NCI-H748 (cell line): Measurements from ENCODE around the gene PCNT.

Experiments used
- DNase-seq: peaks from one replicate; lab custom pipeline; 2025; ENCODE audit not compliant: unreplicated experiment; lab: John Stamatoyannopoulos, UW

The PCNT gene

DNA sequence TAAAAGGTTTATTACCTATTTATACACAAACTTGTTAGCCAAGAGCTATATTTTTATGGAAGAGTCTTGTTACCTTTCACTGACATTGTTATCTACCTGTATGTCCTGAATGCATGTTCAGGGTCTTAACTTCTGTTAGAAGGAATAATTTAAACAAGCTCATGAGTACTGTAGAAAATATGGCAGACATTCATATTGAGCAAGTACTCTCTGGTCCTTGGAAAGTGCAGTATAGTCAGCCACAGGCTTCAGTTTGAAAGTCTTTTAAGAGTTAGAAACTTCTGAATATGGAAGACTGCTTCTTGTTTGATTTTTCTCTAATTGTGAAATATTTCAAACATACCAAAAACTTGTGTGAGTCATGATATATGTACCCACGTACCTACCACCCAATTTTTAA lies 151.3 kb downstream of the PCNT start:
- DNase-seq = no peak

DNA sequence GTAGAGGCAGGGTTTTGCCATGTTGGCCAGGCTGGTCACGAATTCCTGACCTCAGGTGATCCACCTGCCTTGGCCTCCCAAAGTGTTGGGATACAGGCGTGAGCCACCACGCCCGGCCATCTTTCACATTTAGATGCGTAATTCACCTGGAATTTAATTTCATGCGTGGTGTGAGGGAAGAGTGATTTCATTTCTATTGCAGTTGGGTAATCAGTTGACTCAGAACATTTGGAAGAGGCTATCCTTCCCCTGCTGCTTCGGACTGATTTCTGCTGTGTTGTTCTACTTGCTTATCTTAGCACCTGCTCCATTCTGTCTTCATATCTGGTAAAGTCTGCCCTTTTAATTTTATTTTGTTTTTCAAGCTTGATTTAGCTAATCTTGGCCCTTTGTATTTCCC lies 153.8 kb downstream of the PCNT start:
- DNase-seq = no peak

DNA sequence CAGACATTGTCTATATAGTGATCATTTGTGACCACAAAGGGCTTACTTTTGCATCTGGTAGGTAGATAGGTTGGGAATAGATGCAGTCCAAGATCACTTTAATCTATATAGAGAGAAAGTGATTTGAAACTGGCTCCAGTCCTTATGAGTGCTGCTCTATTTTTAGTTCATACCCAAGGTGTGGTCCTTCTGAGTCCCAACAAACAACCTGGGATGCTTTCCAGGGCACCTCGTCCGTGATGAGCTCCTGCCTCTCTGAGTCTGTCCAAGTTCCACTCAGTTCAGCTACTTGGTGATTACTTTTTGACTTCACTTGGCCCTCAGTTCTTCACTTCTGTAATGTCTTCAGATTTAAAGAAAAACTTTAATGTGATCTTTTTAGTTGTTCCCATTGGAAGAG lies 155.0 kb downstream of the PCNT start:
- no peak for DNase-seq

DNA sequence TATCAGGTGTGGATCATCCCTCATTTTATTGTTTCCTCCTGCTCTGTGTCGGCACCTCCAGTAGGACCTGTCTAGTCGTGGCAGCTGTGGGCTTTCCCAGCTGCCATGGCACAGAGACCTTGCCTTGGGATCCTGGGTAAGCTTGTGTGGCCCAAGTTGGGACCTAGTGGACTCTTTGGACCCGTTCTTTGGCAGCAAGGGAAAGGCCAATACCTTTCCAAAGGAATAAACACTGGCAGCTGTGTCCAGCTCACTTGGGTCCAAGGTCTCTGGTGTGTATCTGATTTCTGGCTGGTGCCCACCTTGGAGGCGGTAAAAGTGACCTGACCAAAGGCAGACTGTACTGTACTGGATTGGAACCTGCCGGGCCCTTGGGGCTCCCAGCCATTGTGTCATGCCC lies 156.5 kb downstream of the PCNT start:
- no peak for DNase-seq

DNA sequence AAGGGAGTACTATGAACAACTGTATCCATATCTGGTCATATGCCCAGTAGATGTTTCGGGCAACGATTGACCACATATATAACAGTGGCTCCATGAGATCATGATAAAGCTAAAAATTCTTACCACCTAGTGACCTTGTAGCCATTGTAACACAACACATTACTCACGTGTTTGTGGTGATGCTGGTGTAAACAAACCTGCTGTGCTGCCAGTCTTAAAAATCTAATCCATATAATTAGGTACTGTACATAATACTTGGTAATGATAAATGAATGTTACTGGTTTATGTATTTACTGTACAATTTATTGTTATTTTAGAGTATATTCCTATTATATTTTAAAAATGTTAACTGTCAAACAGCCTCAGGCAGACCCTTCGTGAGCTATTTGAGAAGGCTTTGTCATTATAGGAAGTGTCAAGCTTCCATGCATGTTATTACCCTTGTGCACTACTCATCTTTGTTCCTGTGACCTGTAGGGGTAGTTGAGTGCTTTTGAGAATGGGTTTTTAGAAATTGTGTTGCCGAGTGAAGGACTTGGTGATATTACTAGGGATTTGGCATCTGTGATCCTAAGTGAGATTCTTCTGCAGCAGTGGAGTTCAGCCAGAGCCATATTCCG lies 158.4 kb downstream of the PCNT start:
- DNase-seq = no peak

DNA sequence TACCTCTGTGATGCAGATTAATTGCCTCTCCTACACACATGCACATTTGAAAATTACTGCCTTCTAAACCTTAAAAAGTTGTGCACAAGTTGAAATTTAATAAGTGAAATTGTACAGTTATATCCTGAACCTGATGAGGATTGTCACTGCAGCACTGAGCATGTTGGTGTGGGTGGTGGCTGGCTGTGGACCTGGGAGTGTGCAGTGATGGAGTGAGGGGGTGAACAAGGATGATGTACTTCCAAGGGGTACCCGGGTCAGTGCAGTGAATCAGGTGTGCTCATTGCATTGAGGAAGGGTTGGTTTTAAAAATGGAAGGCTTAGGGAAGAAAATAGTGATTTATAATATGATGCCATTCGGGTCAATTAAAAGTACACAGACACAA lies 158.9 kb downstream of the PCNT start:
- DNase-seq = no peak

DNA sequence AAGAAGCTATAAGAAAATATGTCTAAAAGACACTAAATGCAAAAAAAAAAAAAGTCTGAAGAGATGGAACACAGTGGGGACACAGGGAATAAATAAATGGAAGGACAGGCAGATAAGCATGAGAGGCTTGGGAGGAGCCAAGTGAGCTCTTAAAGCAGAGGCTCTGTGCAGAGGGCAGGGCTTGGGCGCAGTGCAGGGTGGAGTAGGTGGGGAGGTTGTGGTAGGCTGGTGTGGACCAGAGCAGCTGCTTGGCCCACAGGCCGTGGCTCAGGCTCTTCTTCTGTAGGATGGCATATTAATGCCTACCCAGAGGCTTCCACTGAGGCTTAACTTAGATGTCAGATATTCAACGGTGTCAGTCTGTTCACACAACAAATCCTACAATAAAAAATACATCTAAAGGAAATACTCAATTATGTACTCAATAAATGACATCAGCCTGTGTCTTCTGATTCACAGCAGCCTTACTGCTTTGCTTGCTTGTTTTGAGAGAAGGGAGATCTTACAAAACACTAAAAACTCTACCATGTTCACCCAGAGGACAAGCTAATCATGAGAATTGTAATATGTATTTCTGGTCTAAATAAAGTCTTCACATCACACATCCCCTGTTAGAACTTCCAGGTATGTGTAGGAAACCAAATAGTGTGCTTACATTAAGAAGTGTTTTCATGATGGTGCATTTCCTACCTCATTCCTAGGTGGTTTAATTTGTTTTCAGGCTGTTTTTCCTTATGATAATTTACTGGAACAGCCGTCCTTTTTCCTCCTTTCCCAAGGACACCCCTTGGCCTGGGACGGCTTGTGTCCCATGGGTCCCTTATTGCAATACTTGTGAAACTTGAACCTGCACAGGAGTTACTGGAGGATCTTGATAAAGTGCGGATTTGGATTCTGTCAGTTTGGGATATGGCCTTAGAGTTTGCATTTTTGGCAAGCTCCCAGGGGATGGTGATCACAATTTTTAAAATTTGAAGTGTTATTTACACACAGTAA lies 159.6 kb downstream of the PCNT start:
- no peak for DNase-seq

DNA sequence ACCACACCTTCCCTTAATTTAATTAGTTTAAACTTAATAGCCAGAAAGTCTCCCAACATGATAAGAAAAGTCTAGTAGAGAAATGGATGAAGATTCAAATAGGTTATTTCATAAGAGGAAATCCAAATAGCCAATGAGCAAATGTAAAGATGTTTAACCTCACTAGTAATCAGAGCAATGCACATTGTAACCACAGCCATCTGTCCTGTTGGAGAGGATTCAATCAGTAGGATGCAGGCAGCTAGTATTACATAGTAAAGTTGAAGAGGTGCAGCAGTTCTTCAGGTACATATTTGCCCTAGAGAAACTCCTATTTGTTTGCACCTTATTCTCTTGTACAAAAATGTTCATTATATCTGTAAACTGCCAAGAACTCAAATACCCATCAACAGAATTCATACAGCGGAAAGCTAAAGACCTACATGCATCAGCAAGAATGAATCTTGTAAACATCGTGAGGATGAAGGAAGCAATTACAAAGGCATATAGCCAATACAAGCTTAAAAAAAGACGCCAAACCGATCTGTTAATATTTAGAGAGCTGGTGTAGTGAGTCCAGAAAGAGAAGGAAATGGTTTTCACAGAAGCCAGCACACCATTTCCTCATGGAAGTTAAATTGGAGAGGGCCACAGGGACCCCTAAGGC lies 162.6 kb downstream of the PCNT start:
- no peak for DNase-seq

DNA sequence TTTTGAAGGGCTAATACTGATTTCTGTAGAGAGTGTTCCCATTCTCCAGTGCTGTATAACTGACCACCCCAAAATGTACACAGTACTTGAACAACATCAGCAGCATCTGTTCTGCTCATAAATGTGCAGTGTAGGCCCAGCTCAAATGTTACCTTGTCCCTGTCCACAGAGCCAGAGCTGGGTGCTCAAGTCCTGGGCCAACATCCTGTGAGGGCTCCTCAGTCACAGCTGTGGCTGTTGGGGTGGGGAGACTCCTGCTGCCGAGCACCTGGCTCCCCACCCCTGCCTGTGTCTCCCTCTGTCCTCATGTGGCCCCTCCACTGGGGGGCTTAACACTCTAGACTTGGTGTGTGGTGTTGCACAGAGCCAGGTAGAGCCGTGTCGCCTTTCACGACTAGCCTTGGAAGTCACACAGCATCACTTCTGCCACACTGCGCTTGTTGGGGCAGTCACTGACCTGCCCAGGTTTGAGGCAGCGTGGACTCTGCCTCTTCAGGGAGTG lies 165.3 kb downstream of the PCNT start:
- no peak for DNase-seq

DNA sequence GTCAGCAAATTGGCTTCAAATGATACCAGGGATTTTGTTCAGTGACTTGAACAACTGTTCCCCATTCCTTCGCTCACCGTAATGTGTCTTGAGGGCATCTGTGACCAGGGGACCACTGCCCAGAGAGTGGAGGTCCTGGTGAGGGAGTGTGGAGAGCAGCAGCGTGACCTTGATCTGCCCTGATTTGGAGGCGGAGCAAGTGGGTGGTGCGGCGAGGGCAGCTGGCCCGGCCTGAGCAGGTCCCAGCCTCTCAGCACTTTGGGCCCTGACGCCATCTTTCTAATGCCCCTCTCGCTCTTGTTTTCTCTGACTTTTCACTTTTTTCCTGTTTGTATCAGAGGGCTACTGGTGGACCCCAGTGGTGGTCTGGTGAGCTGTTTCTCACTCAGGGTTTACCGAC lies 165.8 kb downstream of the PCNT start:
- no peak for DNase-seq

DNA sequence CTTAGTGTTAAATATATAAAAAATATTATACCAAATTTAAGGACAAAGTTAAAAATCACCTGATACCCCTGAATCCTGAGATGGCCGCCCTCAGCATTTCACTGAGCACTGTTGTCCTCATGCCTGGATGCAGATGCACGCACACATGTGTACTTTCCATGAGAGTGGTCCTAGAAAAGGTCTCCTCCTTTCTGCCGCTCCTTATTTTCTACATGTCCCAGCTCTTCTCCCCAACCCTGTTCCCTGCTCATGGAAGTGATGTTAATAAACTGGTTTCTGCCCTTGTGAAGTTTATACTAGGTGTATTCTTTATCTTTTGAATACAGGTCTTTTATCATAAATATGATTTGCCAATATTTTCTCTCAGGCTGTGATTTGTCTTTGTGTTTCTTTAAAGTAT lies 167.6 kb downstream of the PCNT start:
- no peak for DNase-seq

DNA sequence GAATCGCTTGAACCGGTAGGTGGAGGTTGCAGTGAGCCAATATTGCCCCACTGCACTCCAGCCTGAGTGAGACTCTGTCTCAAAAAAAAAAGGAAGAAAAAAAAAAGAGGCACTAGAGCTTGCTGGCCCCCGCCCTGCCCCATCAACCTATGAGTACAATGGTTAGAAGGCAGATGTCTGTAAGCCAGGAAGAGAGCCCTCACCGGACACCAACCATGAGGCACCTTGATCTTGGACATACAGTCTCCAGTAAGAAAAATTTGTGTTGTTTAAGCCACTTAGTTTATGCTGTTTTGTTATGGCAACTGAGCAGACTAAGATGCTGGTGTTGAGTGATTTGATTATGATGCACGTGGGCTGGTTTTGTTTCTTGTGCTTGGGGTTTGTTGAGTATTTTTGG lies 168.9 kb downstream of the PCNT start:
- DNase-seq = no peak

DNA sequence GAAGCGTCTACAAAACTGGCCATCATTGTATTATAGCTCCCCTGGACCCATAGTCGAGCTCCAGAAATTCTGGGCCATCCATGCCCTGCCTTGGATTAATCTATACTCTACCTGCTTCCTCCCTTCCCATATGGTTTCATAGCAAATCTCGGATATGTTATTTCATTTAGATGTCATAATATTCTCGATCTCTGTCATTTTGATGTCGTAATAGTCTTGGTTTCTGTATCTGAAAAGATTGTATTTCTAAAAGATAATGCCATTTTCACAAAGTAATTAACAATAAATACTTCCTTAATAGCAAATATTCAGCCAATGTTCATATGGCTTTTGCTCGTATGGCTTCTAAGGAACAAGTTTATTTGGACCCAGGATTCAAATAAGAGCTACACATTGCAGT lies 169.9 kb downstream of the PCNT start:
- DNase-seq = no peak
